HCT116 (cell line): ENCODE data around the gene RPS13.
"Not testable (repeated sequence)": the region's sequence is repeated elsewhere in the genome, so short reads cannot be mapped to it uniquely, and the experiment has no call there.

Experiments
- CTCF ChIP-seq, 3 experiments: fragments of 200-600 bp in 1 of 3; sonication (generic) in 1 of 3; IDR thresholded peaks in 2 of 3; conservative IDR thresholded peaks in 1 of 3; 2 replicates each; pipeline ENCODE4 v1.5.1; 2012 to 2017; ENCODE audit warnings: low read depth in 2 of 3, low read length in 2 of 3, antibody characterized with exemption in 1 of 3, borderline replicate concordance in 1 of 3, control low read depth in 1 of 3, mild to moderate bottlenecking in 1 of 3, mixed read lengths in 1 of 3, mixed run types in 1 of 3, moderate library complexity in 1 of 3; ENCODE audit not compliant: insufficient read depth in 1 of 3
- EZH2 ChIP-seq: fragments of 200-600 bp; sonication (generic); IDR thresholded peaks from 2 replicates; pipeline ENCODE4 v1.6.1; 2017; ENCODE audit warnings: antibody characterized with exemption, mixed run types
- POLR2A ChIP-seq: IDR thresholded peaks from 2 replicates; pipeline ENCODE4 v1.7.0; 2011; ENCODE audit warnings: borderline replicate concordance; ENCODE audit not compliant: insufficient read depth, insufficient read length; ENCODE audit errors: extremely low read depth
- TCF7L2 ChIP-seq: IDR thresholded peaks from 2 replicates; pipeline ENCODE4 v1.7.0; 2011; ENCODE audit warnings: borderline replicate concordance, inconsistent platforms; ENCODE audit not compliant: insufficient read depth, insufficient read length; ENCODE audit errors: extremely low read depth
- YY1 ChIP-seq: IDR thresholded peaks from 2 replicates; pipeline ENCODE4 v1.6.1; 2011; ENCODE audit warnings: low read length, low read depth, moderate library complexity, mild to moderate bottlenecking; ENCODE audit not compliant: insufficient replicate concordance; ENCODE audit errors: extremely low read depth

GRCh38 chr11:17105404-17106040, 28.1 kb upstream of the RPS13 start:
- TF ChIP-seq EZH2; TCF7L2; POLR2A; CTCF (IDR thresholded peaks at IDR 0.05 in 2 of 3, conservative IDR thresholded peaks at IDR 0.05 in 1 of 3; ENCODE audit: borderline replicate concordance in 1 of 3, insufficient read depth in 1 of 3, low read depth in 2 of 3, low read length in 2 of 3); YY1: not testable (repeated sequence)
